ENCODE measurements around the gene SYNJ1. TPM values are rescaled to one million over a fixed set of nuclear protein-coding genes. Genes with fewer than 3 reads are reported as not detected.

Gene SYNJ1
- total and polyA plus RNA-seq, 4 donors: 7.4 to 17.5 (median 11.8) TPM

DNA sequence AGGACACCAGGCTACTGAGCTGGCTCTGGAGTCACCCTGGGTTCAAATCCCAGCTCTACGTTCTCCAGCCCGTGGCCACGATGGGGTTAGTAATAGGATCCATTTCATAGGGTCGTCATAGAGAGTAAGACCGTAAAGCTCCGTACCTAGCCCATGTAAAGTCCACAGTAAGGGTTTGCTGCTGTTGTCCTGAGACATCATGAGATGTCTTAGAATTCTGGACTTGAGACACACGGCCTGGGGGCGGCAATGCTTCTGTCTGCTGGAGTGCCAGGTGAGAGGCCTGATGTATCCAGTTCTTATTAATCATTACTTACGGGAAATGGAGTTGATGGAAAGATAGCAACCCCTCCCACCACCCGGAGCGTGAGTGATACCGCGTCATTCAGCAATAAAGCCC lies 146.1 kb downstream of the SYNJ1 start:
- WGBS, 2 donors: 94 to 95% methylated on average over 13 of the region's 13 CpGs
- TF ChIP-seq, protein P1, sequence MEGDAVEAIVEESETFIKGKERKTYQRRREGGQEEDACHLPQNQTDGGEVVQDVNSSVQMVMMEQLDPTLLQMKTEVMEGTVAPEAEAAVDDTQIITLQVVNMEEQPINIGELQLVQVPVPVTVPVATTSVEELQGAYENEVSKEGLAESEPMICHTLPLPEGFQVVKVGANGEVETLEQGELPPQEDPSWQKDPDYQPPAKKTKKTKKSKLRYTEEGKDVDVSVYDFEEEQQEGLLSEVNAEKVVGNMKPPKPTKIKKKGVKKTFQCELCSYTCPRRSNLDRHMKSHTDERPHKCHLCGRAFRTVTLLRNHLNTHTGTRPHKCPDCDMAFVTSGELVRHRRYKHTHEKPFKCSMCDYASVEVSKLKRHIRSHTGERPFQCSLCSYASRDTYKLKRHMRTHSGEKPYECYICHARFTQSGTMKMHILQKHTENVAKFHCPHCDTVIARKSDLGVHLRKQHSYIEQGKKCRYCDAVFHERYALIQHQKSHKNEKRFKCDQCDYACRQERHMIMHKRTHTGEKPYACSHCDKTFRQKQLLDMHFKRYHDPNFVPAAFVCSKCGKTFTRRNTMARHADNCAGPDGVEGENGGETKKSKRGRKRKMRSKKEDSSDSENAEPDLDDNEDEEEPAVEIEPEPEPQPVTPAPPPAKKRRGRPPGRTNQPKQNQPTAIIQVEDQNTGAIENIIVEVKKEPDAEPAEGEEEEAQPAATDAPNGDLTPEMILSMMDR (IDR thresholded peaks at IDR 0.05; ENCODE audit: control extremely low read depth, extremely low read depth): no peak
- Histone ChIP-seq H3K4me3 (no peak overlapping the region), H3K36me3 (ENCODE audit: control insufficient read depth in 4 of 4, insufficient read depth in 4 of 4, low read length in 4 of 4) (peaks cover 0 to 3% (median 0%) of the 10 kb centered on the region in 4 donors), H3K27ac (ENCODE audit: low read depth in 1 of 2, low read length in 1 of 2) (no peak overlapping the region), H3K4me1 (ENCODE audit: control insufficient read depth in 5 of 5, insufficient read depth in 5 of 5, low read length in 5 of 5) (no peaks in the 10 kb centered on the region), H3K9ac (ENCODE audit: insufficient read depth in 1 of 2, low read length in 2 of 2) (no peak overlapping the region), H3K9me3 (ENCODE audit: control insufficient read depth in 4 of 4, insufficient read depth in 3 of 4, low read length in 3 of 4) (no peaks in the 10 kb centered on the region), H3K27me3 (ENCODE audit: control insufficient read depth in 3 of 3, insufficient read depth in 3 of 3, low read length in 2 of 3) (peaks cover 0 to 9% (median 3%) of the 10 kb centered on the region in 3 donors)
- ATAC-seq (ENCODE audit: insufficient read depth, low FRiP score): no peak
- no peak for DNase-seq

- Histone ChIP-seq H3K27me3 (ENCODE audit: control insufficient read depth in 3 of 3, insufficient read depth in 3 of 3, low read length in 2 of 3) (peaks cover 0 to 7% (median 3%) of the 10 kb centered on the region in 3 donors), H3K27ac (ENCODE audit: low read depth in 1 of 2, low read length in 1 of 2) (no peak overlapping the region), H3K9ac (ENCODE audit: insufficient read depth in 1 of 2, low read length in 2 of 2) (no peak overlapping the region), H3K9me3 (ENCODE audit: control insufficient read depth in 4 of 4, insufficient read depth in 3 of 4, low read length in 3 of 4) (no peaks in the 10 kb centered on the region), H3K4me3 (no peak overlapping the region), H3K4me1 (ENCODE audit: control insufficient read depth in 5 of 5, insufficient read depth in 5 of 5, low read length in 5 of 5) (no peaks in the 10 kb centered on the region), H3K36me3 (ENCODE audit: control insufficient read depth in 4 of 4, insufficient read depth in 4 of 4, low read length in 4 of 4) (peaks cover 0 to 3% (median 0%) of the 10 kb centered on the region in 4 donors)
- 93 to 97% methylated on average over 13 of the region's 13 CpGs for WGBS, 2 donors
- ATAC-seq (ENCODE audit: insufficient read depth, low FRiP score) (no peak), DNase-seq (no peak)
- TF ChIP-seq, protein P1 (IDR thresholded peaks at IDR 0.05; ENCODE audit: control extremely low read depth, extremely low read depth): no peak
Observed at GRCh38 chr21:32580949-32581348, 146.9 kb downstream of the SYNJ1 start.

Other genes with a start within 250 kb of the SYNJ1 start
- under 1 TPM; 0.43 to 0.71 TPM for gene TCP10L, start 142.5 kb downstream of the SYNJ1 start, total RNA-seq
- gene TCP10L, start 142.5 kb downstream of the SYNJ1 start, polyA plus RNA-seq: under 1 TPM; 0.25 to 0.65 TPM
- 10 to 100 TPM; 27.6 to 49.5 TPM for gene CFAP298, start 115.6 kb downstream of the SYNJ1 start, total RNA-seq
- gene CFAP298, start 115.6 kb downstream of the SYNJ1 start, polyA plus RNA-seq: 10 to 100 TPM; 51.4 to 61.2 TPM
- 100 to 1,000 TPM in 1 of 2 donors, 10 to 100 TPM in 1; 26.0 to 106 TPM for gene PAXBP1, start 43.7 kb upstream of the SYNJ1 start, total RNA-seq
- gene PAXBP1, start 43.7 kb upstream of the SYNJ1 start, polyA plus RNA-seq: 10 to 100 TPM; 12.4 to 27.0 TPM

Data from lung (tissue), 12 donors.